WTC11 (cell line): ENCODE measurements around the gene PLA2G1B. TPM values are rescaled to one million over a fixed set of nuclear protein-coding genes. Genes with fewer than 3 reads are reported as not detected.
A peak's percentile ranks its signal among the peaks of the same experiment; 100 is the strongest.

Source experiments
- ATAC-seq: fragments of 200-7000 bp; cut with Tn5 transposase; 2 replicates; pipeline ENCODE4 v1.10.0; 2021; ENCODE audit warnings: mild to moderate bottlenecking, moderate library complexity
- CTCF ChIA-PET: fragments of 300-600 bp; sonication (Branson Sonifier 250); formaldehyde crosslinking; loops from one replicate; lab custom pipeline; 2021; ENCODE audit warnings: antibody characterized with exemption; lab: Charles Lee
- POLR2A ChIA-PET: fragments of 350-600 bp; sonication (Branson Sonifier 250); formaldehyde crosslinking; loops from one replicate; lab custom pipeline; 2021; ENCODE audit warnings: antibody characterized with exemption; lab: Charles Lee
- DNase-seq: peaks from one replicate; pipeline ENCODE4 v3.0.0; 2021; ENCODE audit warnings: low spot score
- H3K27ac Mint-ChIP-seq: 2 replicates; pipeline ENCODE4 v1.8.0; 2021; ENCODE audit warnings: mixed read lengths
- H3K27me3 Mint-ChIP-seq: 2 replicates; pipeline ENCODE4 v1.8.0; 2021; ENCODE audit warnings: low read depth, mild to moderate bottlenecking, moderate library complexity, mixed read lengths
- H3K36me3 Mint-ChIP-seq: 2 replicates; pipeline ENCODE4 v1.8.0; 2021; ENCODE audit warnings: mixed read lengths
- H3K4me1 Mint-ChIP-seq: 2 replicates; pipeline ENCODE4 v1.8.0; 2022; ENCODE audit warnings: mixed read lengths
- H3K4me3 Mint-ChIP-seq: 2 replicates; pipeline ENCODE4 v1.8.0; 2021; ENCODE audit warnings: mild to moderate bottlenecking, moderate library complexity, mixed read lengths
- H3K9me3 Mint-ChIP-seq: 2 replicates; pipeline ENCODE4 v1.8.0; 2021; ENCODE audit warnings: mixed read lengths
- AFF4 ChIP-seq: sonication (generic); formaldehyde crosslinking; IDR thresholded peaks from 2 replicates; pipeline ENCODE4 v1.8.1; 2023; ENCODE audit warnings: mild to moderate bottlenecking, missing genetic modification reagents, borderline replicate concordance
- ARID4B ChIP-seq: sonication (generic); formaldehyde crosslinking; IDR thresholded peaks from 2 replicates; pipeline ENCODE4 v1.8.0; 2023; ENCODE audit warnings: missing genetic modification reagents, mild to moderate bottlenecking, borderline replicate concordance
- ATF2 ChIP-seq: sonication (generic); formaldehyde crosslinking; IDR thresholded peaks from 2 replicates; pipeline ENCODE4 v1.8.1; 2022; ENCODE audit warnings: low read depth, missing genetic modification reagents, borderline replicate concordance
- CDX4 ChIP-seq: fragments of 250-450 bp; sonication (Bioruptor Pico); IDR thresholded peaks from 2 replicates; pipeline ENCODE4 v1.9.0; 2021; ENCODE audit warnings: moderate library complexity, mild to moderate bottlenecking, inconsistent platforms, borderline replicate concordance
- CREM ChIP-seq: sonication (generic); formaldehyde crosslinking; IDR thresholded peaks from 2 replicates; pipeline ENCODE4 v1.8.1; 2022; ENCODE audit warnings: mild to moderate bottlenecking, missing genetic modification reagents, moderate library complexity
- E2F5 ChIP-seq: sonication (generic); formaldehyde crosslinking; IDR thresholded peaks from 2 replicates; pipeline ENCODE4 v1.8.1; 2022; ENCODE audit warnings: mild to moderate bottlenecking, moderate library complexity, missing genetic modification reagents
- ERG ChIP-seq: fragments of 250-450 bp; sonication (Bioruptor Pico); IDR thresholded peaks from 2 replicates; pipeline ENCODE4 v1.8.0; 2021; ENCODE audit warnings: mild to moderate bottlenecking
- FOXK1 ChIP-seq: sonication (generic); formaldehyde crosslinking; IDR thresholded peaks from 2 replicates; pipeline ENCODE4 v1.8.0; 2022; ENCODE audit warnings: mild to moderate bottlenecking, moderate library complexity, missing genetic modification reagents
- HMGA2 ChIP-seq: fragments of 250-450 bp; sonication (Bioruptor Pico); IDR thresholded peaks from 2 replicates; pipeline ENCODE4 v1.4.0; 2021; ENCODE audit warnings: mild to moderate bottlenecking, moderate library complexity
- JAZF1 ChIP-seq: fragments of 250-450 bp; sonication (Bioruptor Pico); IDR thresholded peaks from 2 replicates; pipeline ENCODE4 v1.9.0; 2021; ENCODE audit warnings: moderate library complexity, mild to moderate bottlenecking, inconsistent platforms
- RELA ChIP-seq: sonication (generic); formaldehyde crosslinking; IDR thresholded peaks from 2 replicates; pipeline ENCODE4 v1.8.1; 2022; ENCODE audit warnings: missing genetic modification reagents, mild to moderate bottlenecking, borderline replicate concordance
- TEAD1 ChIP-seq: sonication (generic); formaldehyde crosslinking; IDR thresholded peaks from 2 replicates; pipeline ENCODE4 v1.8.0; 2022; ENCODE audit warnings: mild to moderate bottlenecking, missing genetic modification reagents
- TP53 ChIP-seq: sonication (generic); formaldehyde crosslinking; IDR thresholded peaks from 2 replicates; pipeline ENCODE4 v1.8.1; 2023; ENCODE audit warnings: mild to moderate bottlenecking, missing genetic modification reagents
- ZBTB43 ChIP-seq: sonication (generic); formaldehyde crosslinking; IDR thresholded peaks from 2 replicates; pipeline ENCODE4 v1.8.1; 2023; ENCODE audit warnings: mild to moderate bottlenecking, missing genetic modification reagents
- ZMAT4 ChIP-seq: fragments of 250-450 bp; sonication (Bioruptor Pico); IDR thresholded peaks from 2 replicates; pipeline ENCODE4 v1.9.0; 2021; ENCODE audit warnings: mild to moderate bottlenecking
- ZNF219 ChIP-seq: sonication (generic); formaldehyde crosslinking; IDR thresholded peaks from 2 replicates; pipeline ENCODE4 v1.8.0; 2023; ENCODE audit warnings: missing genetic modification reagents, mild to moderate bottlenecking, borderline replicate concordance
- ZNF425 ChIP-seq: fragments of 250-450 bp; sonication (Bioruptor Pico); conservative IDR thresholded peaks from 2 replicates; pipeline ENCODE4 v1.9.0; 2021; ENCODE audit warnings: mild to moderate bottlenecking
- total RNA-seq: library from RNA; stranded (reverse); gene quantifications from 3 replicates; pipeline ENCODE4 v1.2.3, GENCODE V29; 2021

The PLA2G1B gene
- total RNA-seq, 1 experiment from 2014 or later: 1.8 TPM

- no peak for TF ChIP-seq ATF2 (CRISPR knock-in tag)
- no peak for TF ChIP-seq HMGA2 (CRISPR knock-in tag)
- TF ChIP-seq ZNF219: no peak
- no peak for TF ChIP-seq E2F5 (CRISPR knock-in tag)
- TF ChIP-seq CDX4: no peak
- TF ChIP-seq JAZF1 (CRISPR knock-in tag): no peak
- no peak for TF ChIP-seq ERG (CRISPR knock-in tag)
- TF ChIP-seq ZBTB43 (CRISPR knock-in tag): no peak
- no peak for TF ChIP-seq FOXK1 (CRISPR knock-in tag)
- TF ChIP-seq, all 79 proteins: peak for 0
- Mint-ChIP-seq H3K36me3 (peaks cover 12% of the 10 kb centered on the region), H3K4me1 (peaks cover 70% of the 10 kb centered on the region), H3K27ac (peak overlapping the region; percentile 26), H3K9me3 (no peaks in the 10 kb centered on the region), H3K4me3 (peak overlapping the region; percentile 83), H3K27me3 (peaks cover 25% of the 10 kb centered on the region)
- POLR2A ChIA-PET: interaction anchor here (0.7 to 2.1 kb wide), 8 partner anchors 8 to 166 kb away, joined by 3 to 15 read pairs (median 6); partner anchors contain the start of gene RPLP0
- ATAC-seq (no peak), DNase-seq (no peak)
- CTCF ChIA-PET: interaction anchor here (0.6 to 3.4 kb wide), 41 partner anchors 8 to 605 kb away, joined by 3 to 74 read pairs (median 6); partner anchors contain the start of genes COX6A1, DYNLL1, GATC and POP5
These were observed 39.3 kb upstream of the PLA2G1B start for GRCh38 chr12:120366845-120367232.

GRCh38 chr12:120366341-120366705, 38.7 kb upstream of the PLA2G1B start:
- no peak for DNase-seq
- no peak for ATAC-seq
- no peak overlapping the region for H3K27ac Mint-ChIP-seq
- CTCF ChIA-PET: interaction anchor here (1.0 to 3.4 kb wide), 19 partner anchors 8 to 137 kb away, joined by 3 to 74 read pairs (median 17); partner anchors contain the start of genes COX6A1 and SIRT4
- H3K9me3 Mint-ChIP-seq: no peaks in the 10 kb centered on the region
- H3K27me3 Mint-ChIP-seq: peaks cover 20% of the 10 kb centered on the region
- H3K4me1 Mint-ChIP-seq: peaks cover 65% of the 10 kb centered on the region
- no peak overlapping the region for H3K4me3 Mint-ChIP-seq
- H3K36me3 Mint-ChIP-seq: peaks cover 12% of the 10 kb centered on the region
- POLR2A ChIA-PET: interaction anchor here (1.2 to 2.1 kb wide), 5 partner anchors 7 to 62 kb away, joined by 3 to 15 read pairs (median 8); no protein-coding TSS in a partner anchor
- TF ChIP-seq RELA (CRISPR knock-in tag) (no peak), ZMAT4 (CRISPR knock-in tag) (no peak), TP53 (no peak), TEAD1 (CRISPR knock-in tag) (no peak), AFF4 (CRISPR knock-in tag) (no peak), CREM (no peak), ARID4B (CRISPR knock-in tag) (no peak), ZNF425 (CRISPR knock-in tag) (no peak)
